ENCODE measurements around the gene PAX3. TPM values are rescaled to one million over a fixed set of nuclear protein-coding genes. Genes with fewer than 3 reads are reported as not detected.

PAX3 gene
- total RNA-seq, 1 donor from 2014 or later: 4.6 TPM

GRCh38 chr2:222214885-222215284 lies 83.9 kb downstream of the PAX3 start:
- no peak overlapping the region for H3K9ac ChIP-seq
- Mint-ChIP-seq H3K4me3 (no peak overlapping the region), H3K27ac (no peak overlapping the region), H3K27me3 (ENCODE audit: insufficient read depth, low read depth) (peaks cover 3% of the 10 kb centered on the region), H3K4me1 (peaks cover 21% of the 10 kb centered on the region), H3K9me3 (no peaks in the 10 kb centered on the region), H3K36me3 (peaks cover 88% of the 10 kb centered on the region)
- no peaks in the 10 kb centered on the region for H3K79me2 ChIP-seq (ENCODE audit: low read depth)
- no peak overlapping the region for H2AFZ ChIP-seq (replicated peaks)
- no peaks in the 10 kb centered on the region for H3K9me3 ChIP-seq (ENCODE audit: low read depth)
- no peak overlapping the region for H3K27ac ChIP-seq
- no peak overlapping the region for H3K4me3 ChIP-seq
- H3K27me3 ChIP-seq: peaks cover 12% of the 10 kb centered on the region
- H3K4me2 ChIP-seq: no peak overlapping the region
- H4K20me1 ChIP-seq (ENCODE audit: low read depth): no peaks in the 10 kb centered on the region
- H3F3A ChIP-seq (ENCODE audit: low read depth): no peaks in the 10 kb centered on the region
- TF ChIP-seq EZH2phosphoT487 (IDR thresholded peaks at IDR 0.05) (no peak), EZH2 (IDR thresholded peaks at IDR 0.05) (no peak)
- TF ChIP-seq, protein P1, sequence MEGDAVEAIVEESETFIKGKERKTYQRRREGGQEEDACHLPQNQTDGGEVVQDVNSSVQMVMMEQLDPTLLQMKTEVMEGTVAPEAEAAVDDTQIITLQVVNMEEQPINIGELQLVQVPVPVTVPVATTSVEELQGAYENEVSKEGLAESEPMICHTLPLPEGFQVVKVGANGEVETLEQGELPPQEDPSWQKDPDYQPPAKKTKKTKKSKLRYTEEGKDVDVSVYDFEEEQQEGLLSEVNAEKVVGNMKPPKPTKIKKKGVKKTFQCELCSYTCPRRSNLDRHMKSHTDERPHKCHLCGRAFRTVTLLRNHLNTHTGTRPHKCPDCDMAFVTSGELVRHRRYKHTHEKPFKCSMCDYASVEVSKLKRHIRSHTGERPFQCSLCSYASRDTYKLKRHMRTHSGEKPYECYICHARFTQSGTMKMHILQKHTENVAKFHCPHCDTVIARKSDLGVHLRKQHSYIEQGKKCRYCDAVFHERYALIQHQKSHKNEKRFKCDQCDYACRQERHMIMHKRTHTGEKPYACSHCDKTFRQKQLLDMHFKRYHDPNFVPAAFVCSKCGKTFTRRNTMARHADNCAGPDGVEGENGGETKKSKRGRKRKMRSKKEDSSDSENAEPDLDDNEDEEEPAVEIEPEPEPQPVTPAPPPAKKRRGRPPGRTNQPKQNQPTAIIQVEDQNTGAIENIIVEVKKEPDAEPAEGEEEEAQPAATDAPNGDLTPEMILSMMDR (IDR thresholded peaks at IDR 0.05): no peak
- H3K4me1 ChIP-seq: peaks cover 10% of the 10 kb centered on the region
- DNase-seq (ENCODE audit: low spot score): no peak
- H3K36me3 ChIP-seq: no peaks in the 10 kb centered on the region

DNA sequence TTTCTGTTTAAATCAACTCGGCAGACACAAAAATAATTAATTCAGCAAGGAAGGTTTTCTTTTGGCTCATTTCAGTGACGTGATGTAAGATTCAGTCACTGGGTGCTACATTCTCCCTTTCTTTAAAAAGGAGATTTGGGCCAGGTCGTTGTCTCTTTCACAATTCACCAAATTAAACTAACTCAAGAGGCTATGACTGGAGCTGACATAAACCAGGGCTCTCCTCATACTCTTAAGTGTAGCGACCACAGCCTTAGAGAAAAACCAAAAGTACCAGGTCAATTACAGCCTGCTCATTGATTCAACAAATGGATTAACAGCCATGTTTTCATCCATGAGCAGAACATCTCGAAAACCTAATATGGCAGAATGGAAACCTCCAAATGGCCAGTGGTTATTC lies 85.7 kb downstream of the PAX3 start:
- peaks cover 26% of the 10 kb centered on the region for H3K4me1 Mint-ChIP-seq
- DNase-seq (ENCODE audit: low spot score): no peak
- Histone ChIP-seq H3K9me3 (ENCODE audit: low read depth) (no peaks in the 10 kb centered on the region), H3K27ac (no peak overlapping the region), H3K4me3 (no peak overlapping the region), H3K4me1 (peaks cover 5% of the 10 kb centered on the region), H3F3A (ENCODE audit: low read depth) (no peaks in the 10 kb centered on the region), H3K27me3 (peaks cover 5% of the 10 kb centered on the region), H3K9ac (no peak overlapping the region), H3K79me2 (ENCODE audit: low read depth) (no peaks in the 10 kb centered on the region), H3K36me3 (no peaks in the 10 kb centered on the region), H2AFZ (replicated peaks) (no peak overlapping the region), H3K4me2 (no peak overlapping the region), H4K20me1 (ENCODE audit: low read depth) (no peaks in the 10 kb centered on the region)
- H3K9me3 Mint-ChIP-seq: no peaks in the 10 kb centered on the region
- no peak overlapping the region for H3K27ac Mint-ChIP-seq
- H3K27me3 Mint-ChIP-seq (ENCODE audit: insufficient read depth, low read depth): peaks cover 3% of the 10 kb centered on the region
- H3K4me3 Mint-ChIP-seq: no peak overlapping the region
- peaks cover 78% of the 10 kb centered on the region for H3K36me3 Mint-ChIP-seq
- TF ChIP-seq, protein P1 (IDR thresholded peaks at IDR 0.05): no peak
- TF ChIP-seq EZH2 (IDR thresholded peaks at IDR 0.05) (no peak), EZH2phosphoT487 (IDR thresholded peaks at IDR 0.05) (no peak)

DNA sequence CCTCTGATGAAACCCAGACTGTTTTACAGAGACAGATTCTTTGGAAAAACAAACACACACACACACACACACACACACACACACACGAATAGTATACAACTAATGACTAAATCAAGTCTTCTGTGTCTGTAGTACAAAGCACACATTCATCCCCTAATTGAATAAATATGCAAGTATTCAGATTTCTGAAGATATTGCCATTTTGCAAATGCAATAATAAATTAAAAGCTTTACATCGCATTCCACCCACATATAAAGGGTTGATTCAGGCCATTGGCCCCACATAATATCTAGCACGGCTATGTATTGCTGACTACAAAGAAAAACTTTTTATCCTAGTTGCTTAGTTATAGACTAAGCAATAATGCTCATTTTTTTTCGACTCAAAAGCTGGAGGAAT lies 86.2 kb downstream of the PAX3 start:
- Histone ChIP-seq H3K4me3 (no peak overlapping the region), H3K79me2 (ENCODE audit: low read depth) (no peaks in the 10 kb centered on the region), H3K9ac (no peak overlapping the region), H3K9me3 (ENCODE audit: low read depth) (no peaks in the 10 kb centered on the region), H3K27me3 (peaks cover 5% of the 10 kb centered on the region), H3F3A (ENCODE audit: low read depth) (no peaks in the 10 kb centered on the region), H2AFZ (replicated peaks) (no peak overlapping the region), H3K27ac (no peak overlapping the region), H3K4me2 (no peak overlapping the region), H3K4me1 (peaks cover 6% of the 10 kb centered on the region), H4K20me1 (ENCODE audit: low read depth) (no peaks in the 10 kb centered on the region), H3K36me3 (no peaks in the 10 kb centered on the region)
- H3K36me3 Mint-ChIP-seq: peaks cover 75% of the 10 kb centered on the region
- TF ChIP-seq EZH2 (IDR thresholded peaks at IDR 0.05) (no peak), EZH2phosphoT487 (IDR thresholded peaks at IDR 0.05) (no peak)
- TF ChIP-seq, protein P1 (IDR thresholded peaks at IDR 0.05): no peak
- peaks cover 27% of the 10 kb centered on the region for H3K4me1 Mint-ChIP-seq
- H3K4me3 Mint-ChIP-seq: no peak overlapping the region
- peaks cover 3% of the 10 kb centered on the region for H3K27me3 Mint-ChIP-seq (ENCODE audit: insufficient read depth, low read depth)
- no peaks in the 10 kb centered on the region for H3K9me3 Mint-ChIP-seq
- no peak overlapping the region for H3K27ac Mint-ChIP-seq
- no peak for DNase-seq (ENCODE audit: low spot score)

All from neural progenitor cell (in vitro differentiated cells).